Measurements from ENCODE around the gene MED4. TPM values are rescaled to one million over a fixed set of nuclear protein-coding genes. Genes with fewer than 3 reads are reported as not detected.

MED4 gene
- total RNA-seq, 4 donors from 2014 or later, result 36.7 to 51.4 (median 39.2) TPM

DNA sequence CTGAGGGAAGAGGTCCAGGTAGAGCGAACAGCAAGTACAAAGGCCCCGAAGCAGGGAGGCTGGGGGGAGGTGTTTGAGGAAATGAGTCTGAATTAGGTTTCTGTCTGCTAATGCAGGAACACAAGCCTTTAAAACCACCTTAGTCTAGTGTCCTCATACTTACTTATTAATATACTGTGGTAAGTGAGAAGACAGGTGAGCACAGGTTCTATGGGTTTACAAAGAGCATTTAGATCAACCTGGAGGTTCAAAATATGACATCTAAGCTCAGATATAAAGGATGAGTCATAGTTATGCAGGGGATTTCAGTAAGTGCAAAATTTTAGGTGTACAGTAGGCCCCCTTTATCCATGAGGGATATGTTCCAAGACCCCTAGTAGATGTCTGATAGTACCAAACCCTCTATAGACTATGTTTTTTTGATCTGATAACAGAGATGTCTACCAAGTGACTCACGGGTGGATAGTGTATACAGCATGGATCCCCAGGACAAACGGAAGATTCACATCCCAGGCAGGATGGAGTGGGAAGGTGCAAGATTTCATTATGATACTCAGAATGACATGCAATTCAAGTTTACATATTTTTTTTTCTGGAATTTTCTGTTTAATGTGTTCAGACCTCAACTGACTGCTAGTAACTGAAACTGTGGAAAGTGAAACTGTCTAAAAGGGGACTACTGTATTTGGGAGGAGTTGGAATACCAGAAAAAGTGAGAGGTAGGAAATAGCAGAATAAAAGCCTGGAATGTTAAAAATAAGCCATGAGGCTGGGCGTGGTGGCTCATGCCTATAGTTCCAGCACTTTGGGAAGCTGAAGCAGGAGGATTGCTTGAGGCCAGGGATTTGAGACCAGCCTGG is 18.2 kb upstream of the MED4 start:
- no peaks in the 10 kb centered on the region for H3K36me3 ChIP-seq
- TF ChIP-seq EP300 (IDR thresholded peaks at IDR 0.05) (no peak), POLR2A (IDR thresholded peaks at IDR 0.05) (no peak), POLR2AphosphoS5 (IDR thresholded peaks at IDR 0.05) (no peak)
- TF ChIP-seq, protein P1, sequence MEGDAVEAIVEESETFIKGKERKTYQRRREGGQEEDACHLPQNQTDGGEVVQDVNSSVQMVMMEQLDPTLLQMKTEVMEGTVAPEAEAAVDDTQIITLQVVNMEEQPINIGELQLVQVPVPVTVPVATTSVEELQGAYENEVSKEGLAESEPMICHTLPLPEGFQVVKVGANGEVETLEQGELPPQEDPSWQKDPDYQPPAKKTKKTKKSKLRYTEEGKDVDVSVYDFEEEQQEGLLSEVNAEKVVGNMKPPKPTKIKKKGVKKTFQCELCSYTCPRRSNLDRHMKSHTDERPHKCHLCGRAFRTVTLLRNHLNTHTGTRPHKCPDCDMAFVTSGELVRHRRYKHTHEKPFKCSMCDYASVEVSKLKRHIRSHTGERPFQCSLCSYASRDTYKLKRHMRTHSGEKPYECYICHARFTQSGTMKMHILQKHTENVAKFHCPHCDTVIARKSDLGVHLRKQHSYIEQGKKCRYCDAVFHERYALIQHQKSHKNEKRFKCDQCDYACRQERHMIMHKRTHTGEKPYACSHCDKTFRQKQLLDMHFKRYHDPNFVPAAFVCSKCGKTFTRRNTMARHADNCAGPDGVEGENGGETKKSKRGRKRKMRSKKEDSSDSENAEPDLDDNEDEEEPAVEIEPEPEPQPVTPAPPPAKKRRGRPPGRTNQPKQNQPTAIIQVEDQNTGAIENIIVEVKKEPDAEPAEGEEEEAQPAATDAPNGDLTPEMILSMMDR (IDR thresholded peaks at IDR 0.05), result no peak
- 71 to 81% methylated on average over 4 to 5 of the region's 5 CpGs for WGBS, 2 donors (ENCODE audit: low coverage in 1 of 2)
- no peak for ATAC-seq
- peak overlapping the region in 1 of 4 donors; percentile 17 for H3K27ac ChIP-seq
- H3K27me3 ChIP-seq, result no peaks in the 10 kb centered on the region
- no peaks in the 10 kb centered on the region for H3K9me3 ChIP-seq
- H3K4me1 ChIP-seq, result peaks cover 2 to 20% (median 11%) of the 10 kb centered on the region in 3 donors
- H3K4me3 ChIP-seq, result no peak overlapping the region

DNA sequence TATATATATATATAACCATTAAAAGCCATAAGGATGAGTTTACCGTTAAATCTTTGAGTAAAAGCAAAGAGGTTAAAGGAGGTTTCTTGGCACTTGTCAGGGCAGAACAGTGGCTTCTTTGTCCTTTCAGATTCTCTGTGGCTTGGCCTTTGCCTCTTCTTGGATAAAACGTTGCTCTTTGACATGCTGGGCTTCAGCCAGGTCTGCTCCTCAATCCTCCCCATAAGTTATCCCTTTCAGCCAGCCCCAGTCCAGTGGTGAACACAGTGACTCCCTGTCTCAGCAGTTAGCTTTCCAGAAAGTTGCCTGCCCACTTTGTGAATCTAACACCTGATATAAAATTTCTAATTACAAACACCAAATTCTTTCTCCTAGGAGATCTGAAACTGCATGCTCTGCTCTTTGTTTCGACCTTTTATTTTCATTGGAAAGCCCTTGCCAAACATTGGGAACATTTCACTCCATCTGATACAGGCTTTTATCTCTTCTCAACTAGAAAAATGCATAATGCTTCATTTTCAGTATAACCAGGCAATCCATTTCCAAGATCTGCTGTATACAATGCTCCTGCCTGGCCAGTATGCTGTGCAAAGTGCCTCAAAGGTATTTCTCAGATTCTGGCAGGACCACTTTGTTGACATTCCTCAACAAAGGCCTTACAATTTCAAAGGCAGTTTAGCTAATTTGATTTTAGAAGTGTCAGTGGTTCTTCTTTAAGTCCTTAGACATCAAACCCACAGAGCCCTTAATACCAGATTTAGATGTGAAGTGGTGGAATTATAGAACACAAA is 16.2 kb upstream of the MED4 start:
- Histone ChIP-seq H3K4me1 (peaks cover 2 to 20% (median 11%) of the 10 kb centered on the region in 3 donors), H3K9me3 (no peaks in the 10 kb centered on the region), H3K4me3 (no peak overlapping the region), H3K27me3 (no peaks in the 10 kb centered on the region), H3K27ac (peak overlapping the region; percentile 25 to 66 (median 66)), H3K36me3 (no peaks in the 10 kb centered on the region)
- ATAC-seq, result no peak
- TF ChIP-seq POLR2A (IDR thresholded peaks at IDR 0.05) (no peak), POLR2AphosphoS5 (IDR thresholded peaks at IDR 0.05) (no peak), EP300 (IDR thresholded peaks at IDR 0.05) (no peak)
- TF ChIP-seq, protein P1 (IDR thresholded peaks at IDR 0.05), result no peak
- 24% methylated on average over 3 of the region's 3 CpGs for WGBS, 2 donors (ENCODE audit: low coverage in 1 of 2)

DNA sequence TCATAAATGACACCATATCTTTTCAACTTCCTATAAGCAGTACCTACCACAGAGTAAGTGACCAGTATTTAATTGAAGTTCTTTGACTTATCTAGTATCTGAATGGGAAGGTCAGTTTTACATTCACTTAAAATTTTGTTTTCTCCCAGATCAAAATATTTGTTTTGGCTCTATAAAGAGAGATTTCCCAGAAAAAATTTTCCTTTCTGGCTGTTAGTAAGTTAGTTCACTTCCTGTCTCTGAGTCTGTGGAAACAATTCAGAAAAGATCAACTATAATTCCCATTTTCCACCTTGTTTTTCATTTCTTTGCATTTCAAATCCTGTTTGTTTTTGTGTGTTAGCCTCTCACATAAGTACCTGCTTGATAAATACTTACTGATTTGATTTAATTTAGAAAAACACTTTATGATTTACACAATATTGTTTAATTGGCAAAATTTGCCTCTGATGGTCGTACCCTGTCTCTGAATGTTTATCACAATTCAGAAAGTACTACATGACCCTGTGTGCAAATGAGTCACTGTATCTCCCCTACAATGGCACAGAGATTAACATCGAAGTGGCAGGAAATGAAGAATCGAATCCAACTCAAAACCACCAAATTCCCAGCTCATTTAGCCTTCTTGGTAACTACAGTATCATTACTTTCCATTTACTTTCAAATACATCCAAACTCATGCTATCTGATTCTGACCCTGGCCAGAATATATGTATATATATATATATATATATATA is 15.4 kb upstream of the MED4 start:
- no peaks in the 10 kb centered on the region for H3K9me3 ChIP-seq
- no peak for ATAC-seq
- peak overlapping the region; percentile 39 to 66 (median 59) for H3K27ac ChIP-seq
- no peak overlapping the region for H3K4me3 ChIP-seq
- H3K36me3 ChIP-seq, result no peaks in the 10 kb centered on the region
- no peaks in the 10 kb centered on the region for H3K27me3 ChIP-seq
- TF ChIP-seq POLR2AphosphoS5 (IDR thresholded peaks at IDR 0.05), result no peak
- no peak for TF ChIP-seq EP300 (IDR thresholded peaks at IDR 0.05)
- TF ChIP-seq, protein P1 (IDR thresholded peaks at IDR 0.05), result no peak
- TF ChIP-seq POLR2A (IDR thresholded peaks at IDR 0.05), result no peak
- WGBS, 2 donors (ENCODE audit: low coverage in 1 of 2), result 41 to 61% methylated on average over 3 of the region's 3 CpGs
- H3K4me1 ChIP-seq, result peaks cover 2 to 20% (median 11%) of the 10 kb centered on the region in 3 donors

DNA sequence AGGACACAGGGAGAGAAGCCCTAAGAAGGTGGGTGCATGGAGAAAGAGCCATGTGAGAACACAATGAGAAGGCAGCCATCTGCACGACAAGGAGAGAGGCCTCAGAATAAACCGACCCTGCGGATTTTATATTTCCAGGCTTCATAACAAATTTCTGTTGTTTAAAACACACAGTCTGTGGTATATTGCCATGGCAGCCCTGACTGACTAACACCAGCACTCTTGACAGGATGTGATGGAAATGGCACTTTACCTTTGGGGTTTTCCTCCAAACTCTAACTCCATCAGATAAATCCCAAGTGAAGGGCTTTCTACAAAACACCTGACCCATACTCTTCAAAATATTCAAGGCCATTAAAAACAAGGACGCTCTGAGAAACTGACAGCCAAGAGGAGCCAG is 13.2 kb upstream of the MED4 start:
- Histone ChIP-seq H3K4me1 (peaks cover 2 to 20% (median 8%) of the 10 kb centered on the region in 3 donors), H3K36me3 (no peaks in the 10 kb centered on the region), H3K27ac (no peak overlapping the region), H3K4me3 (no peak overlapping the region), H3K27me3 (no peaks in the 10 kb centered on the region), H3K9me3 (no peaks in the 10 kb centered on the region)
- WGBS, 2 donors (ENCODE audit: low coverage in 1 of 2), result 56 to 62% methylated on average over 3 to 4 of the region's 4 CpGs
- no peak for ATAC-seq
- TF ChIP-seq POLR2A (IDR thresholded peaks at IDR 0.05) (no peak), EP300 (IDR thresholded peaks at IDR 0.05) (no peak), POLR2AphosphoS5 (IDR thresholded peaks at IDR 0.05) (no peak)
- TF ChIP-seq, protein P1 (IDR thresholded peaks at IDR 0.05), result no peak
